GM13977 (cell line): ENCODE results near the gene EGFLAM.

ENCODE experiments used
- DNase-seq: peaks from one replicate; pipeline ENCODE4 v3.0.0; 2012; ENCODE audit warnings: low spot score
- in situ Hi-C: fragments of 300-500 bp; cut with MboI; formaldehyde crosslinking; loops from one replicate; pipeline ENCODE4 v1.12.0; 2022; ENCODE audit warnings: low sequenced_read_pairs, low pct_unique_long_range_greater_than_20kb, mixed read lengths, inconsistent platforms; ENCODE audit not compliant: unreplicated experiment
- TF ChIP-seq, protein P1 (sequence below): IDR thresholded peaks from 2 replicates; pipeline ENCODE4 v1.5.1; 2012; ENCODE audit warnings: mild to moderate bottlenecking, control low read depth; ENCODE audit not compliant: insufficient read depth; ENCODE audit errors: extremely low read depth, missing control alignments

EGFLAM gene

DNA sequence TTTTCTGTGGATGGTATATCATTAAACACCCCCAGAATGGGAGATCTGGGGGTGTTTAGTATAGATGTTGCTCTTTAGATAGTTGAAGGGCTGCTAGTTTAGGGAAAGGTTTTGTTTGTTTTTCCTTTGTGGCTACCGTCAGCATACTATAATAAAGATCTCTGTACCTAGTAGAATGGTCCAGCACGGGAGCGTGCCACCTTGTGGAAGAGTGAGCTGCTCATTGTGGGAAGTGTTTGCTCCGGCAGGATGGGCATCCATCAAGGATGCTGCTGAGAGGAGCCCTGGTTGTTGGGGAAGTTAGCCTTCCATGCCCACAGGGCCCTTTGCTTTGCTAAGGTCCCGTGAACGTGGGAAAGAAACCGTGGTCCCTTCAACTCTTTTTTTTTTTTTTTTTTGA lies 185.0 kb downstream of the EGFLAM start:
- no peak for DNase-seq
- in situ Hi-C loops, result loop anchor here (25.0 kb wide), 2 partner anchors 369 to 469 kb away; no protein-coding TSS in a partner anchor
- TF ChIP-seq, protein P1, sequence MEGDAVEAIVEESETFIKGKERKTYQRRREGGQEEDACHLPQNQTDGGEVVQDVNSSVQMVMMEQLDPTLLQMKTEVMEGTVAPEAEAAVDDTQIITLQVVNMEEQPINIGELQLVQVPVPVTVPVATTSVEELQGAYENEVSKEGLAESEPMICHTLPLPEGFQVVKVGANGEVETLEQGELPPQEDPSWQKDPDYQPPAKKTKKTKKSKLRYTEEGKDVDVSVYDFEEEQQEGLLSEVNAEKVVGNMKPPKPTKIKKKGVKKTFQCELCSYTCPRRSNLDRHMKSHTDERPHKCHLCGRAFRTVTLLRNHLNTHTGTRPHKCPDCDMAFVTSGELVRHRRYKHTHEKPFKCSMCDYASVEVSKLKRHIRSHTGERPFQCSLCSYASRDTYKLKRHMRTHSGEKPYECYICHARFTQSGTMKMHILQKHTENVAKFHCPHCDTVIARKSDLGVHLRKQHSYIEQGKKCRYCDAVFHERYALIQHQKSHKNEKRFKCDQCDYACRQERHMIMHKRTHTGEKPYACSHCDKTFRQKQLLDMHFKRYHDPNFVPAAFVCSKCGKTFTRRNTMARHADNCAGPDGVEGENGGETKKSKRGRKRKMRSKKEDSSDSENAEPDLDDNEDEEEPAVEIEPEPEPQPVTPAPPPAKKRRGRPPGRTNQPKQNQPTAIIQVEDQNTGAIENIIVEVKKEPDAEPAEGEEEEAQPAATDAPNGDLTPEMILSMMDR, result no peak

DNA sequence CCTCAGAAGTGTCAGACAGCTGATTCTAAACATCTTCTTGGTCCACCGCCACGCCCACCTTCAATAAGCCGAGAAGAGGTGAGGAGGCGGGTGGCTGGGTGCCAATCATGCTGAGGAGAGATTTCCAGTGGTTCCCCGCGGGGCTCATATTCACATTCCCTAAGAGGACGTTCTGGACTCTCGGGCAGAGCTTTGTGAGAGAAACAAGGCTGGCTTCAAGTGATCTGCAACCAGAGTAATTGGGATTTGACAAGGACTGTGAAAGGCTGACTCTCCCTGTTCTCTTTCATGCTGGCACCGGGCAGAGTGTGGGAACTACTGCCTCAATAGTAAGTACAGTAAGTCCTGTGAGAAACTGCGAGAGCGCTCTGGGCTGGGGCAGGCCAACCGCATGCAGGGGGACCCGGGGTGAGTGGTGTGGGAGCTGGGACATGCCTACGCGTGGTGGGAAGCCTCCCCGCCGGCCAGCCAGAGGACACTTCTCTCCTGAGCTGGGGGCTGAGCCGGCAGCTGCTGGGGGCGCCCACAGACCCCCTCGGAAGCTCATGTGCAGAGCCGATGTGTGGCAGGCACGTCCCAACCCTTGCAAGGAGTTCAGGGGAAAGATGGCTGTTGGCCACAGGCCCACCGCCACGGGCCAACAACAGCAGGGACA lies 187.1 kb downstream of the EGFLAM start:
- in situ Hi-C loops, result loop anchor here (25.0 kb wide), 2 partner anchors 367 to 467 kb away; no protein-coding TSS in a partner anchor
- TF ChIP-seq, protein P1, result no peak
- DNase-seq, result no peak

DNA sequence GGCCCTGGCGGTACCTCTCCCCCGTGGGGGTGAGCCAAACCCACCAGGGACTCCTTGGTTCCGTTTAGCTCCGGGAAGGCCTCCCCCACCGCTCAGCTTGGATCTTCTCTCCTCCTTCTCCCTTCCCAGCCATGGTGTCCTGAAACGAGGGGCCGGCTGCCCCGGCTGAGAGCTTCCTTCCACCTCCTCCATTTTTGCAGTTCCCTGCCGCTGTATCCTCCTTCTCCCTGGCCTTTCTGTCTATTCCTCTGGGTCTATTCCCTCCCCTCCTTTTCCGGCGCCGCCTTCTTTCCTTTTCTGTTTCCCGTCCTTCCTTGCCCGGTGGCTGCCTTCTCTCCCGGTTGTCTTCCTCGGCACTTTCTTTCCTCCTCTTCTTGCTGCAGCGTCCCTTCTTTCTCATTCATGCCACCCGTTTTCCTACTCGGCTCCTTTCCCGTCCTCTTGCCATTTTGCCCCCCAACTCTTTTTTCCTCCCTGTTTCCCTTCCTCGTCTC lies 187.7 kb downstream of the EGFLAM start:
- TF ChIP-seq, protein P1, result no peak
- in situ Hi-C loops, result loop anchor here (25.0 kb wide), 2 partner anchors 366 to 466 kb away; no protein-coding TSS in a partner anchor

DNA sequence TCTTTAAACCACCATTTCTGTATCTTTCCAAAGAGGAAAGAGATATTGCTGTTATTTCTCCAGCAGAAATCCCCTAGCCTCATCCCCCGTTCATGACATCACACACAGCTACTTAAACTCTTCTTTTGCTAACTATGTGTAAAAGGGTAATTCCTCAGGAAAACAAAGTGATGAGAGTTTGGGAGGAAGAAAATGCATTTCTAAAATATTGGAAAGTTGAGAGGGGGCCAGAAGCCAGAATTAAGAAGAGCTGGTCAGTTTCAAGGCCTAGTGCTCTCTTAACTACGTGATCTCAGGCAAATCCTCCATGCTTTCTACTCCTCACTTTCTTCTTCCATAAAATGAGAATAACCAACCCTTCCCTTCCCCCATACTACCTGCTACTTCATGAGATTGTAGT lies 188.7 kb downstream of the EGFLAM start:
- TF ChIP-seq, protein P1, result no peak
- in situ Hi-C loops, result loop anchor here (25.0 kb wide), 2 partner anchors 365 to 465 kb away; no protein-coding TSS in a partner anchor
- no peak for DNase-seq

More for the DNA sequence above, 187.7 kb downstream of the EGFLAM start:
- no peak for DNase-seq

DNA sequence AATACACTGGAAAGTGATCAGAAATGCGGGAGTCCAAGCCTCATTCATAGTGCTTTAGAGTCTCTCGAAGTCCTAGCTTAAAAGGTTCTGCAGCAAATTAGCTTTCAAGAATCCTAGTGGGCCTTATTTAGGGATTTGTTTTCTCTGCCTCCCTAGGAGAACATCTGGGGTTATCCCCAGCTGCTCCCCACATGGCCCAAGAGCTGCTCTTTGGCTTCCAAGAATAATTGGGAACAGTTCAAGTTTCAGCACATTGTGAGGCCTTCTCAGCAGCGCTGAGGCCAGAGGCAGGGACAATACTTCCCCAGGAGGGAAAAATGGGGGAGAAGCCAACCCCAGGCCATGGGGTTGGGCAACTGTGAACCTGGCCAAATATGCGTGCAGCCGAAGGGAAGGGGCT lies 189.4 kb downstream of the EGFLAM start:
- in situ Hi-C loops, result loop anchor here (25.0 kb wide), 2 partner anchors 365 to 465 kb away; no protein-coding TSS in a partner anchor
- DNase-seq, result no peak
- TF ChIP-seq, protein P1, result no peak

DNA sequence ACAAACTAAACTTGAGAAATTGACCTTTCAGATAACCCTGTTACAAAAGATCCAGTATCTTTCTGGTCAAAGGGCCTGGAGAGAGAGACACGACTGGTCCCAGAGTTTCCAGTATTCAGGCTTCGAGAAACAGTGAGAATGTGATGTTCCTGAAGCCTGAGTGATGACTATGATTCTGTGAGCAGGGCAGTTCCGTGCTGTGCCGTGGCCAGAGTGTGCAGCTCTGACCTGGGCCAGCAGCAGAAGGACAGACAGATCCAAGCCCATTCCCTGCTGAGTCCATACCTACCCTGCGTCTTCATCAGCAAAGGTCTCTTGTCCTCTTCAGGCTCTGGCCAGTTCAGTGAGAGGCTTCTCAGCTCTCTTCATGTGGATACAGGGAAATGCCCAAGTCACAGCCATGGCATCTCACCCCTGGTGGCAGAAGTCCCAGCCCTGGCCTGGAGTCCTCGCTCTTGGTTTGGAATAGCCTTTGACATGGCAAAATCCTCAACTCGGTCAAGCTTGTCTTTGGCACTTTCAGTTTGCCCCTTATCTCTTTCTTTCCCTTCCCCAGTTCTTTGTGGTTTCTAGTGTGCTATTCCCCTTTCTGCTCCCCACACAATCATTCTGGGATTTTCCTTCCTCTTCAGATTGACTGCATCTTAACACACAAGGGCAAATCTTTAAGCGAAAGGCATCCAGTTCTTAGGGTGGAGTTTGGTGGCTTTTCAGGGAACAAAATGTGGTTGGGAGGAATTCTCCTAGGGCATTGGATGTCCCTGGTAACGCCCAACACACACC lies 190.4 kb downstream of the EGFLAM start:
- DNase-seq, result no peak
- in situ Hi-C loops, result loop anchor here (25.0 kb wide), 2 partner anchors 364 to 464 kb away; no protein-coding TSS in a partner anchor
- TF ChIP-seq, protein P1, result no peak
